GM12864 (cell line): ENCODE data around the gene NOP9.

Experiments
- DNase-seq: peaks from one replicate; pipeline ENCODE4 v3.0.0-alpha.2; 2011; ENCODE audit warnings: low read depth
- H3K4me3 ChIP-seq: 2 replicates; pipeline ENCODE4 v1.5.1; 2011; ENCODE audit warnings: mild to moderate bottlenecking, low read depth, low read length, control low read depth
- TF ChIP-seq, protein P1 (sequence below): IDR thresholded peaks from 2 replicates; pipeline ENCODE4 v1.5.1; 2011; ENCODE audit warnings: low read depth, mild to moderate bottlenecking, moderate library complexity, low read length, control low read depth, inconsistent platforms; ENCODE audit errors: missing control alignments

The NOP9 gene

DNA sequence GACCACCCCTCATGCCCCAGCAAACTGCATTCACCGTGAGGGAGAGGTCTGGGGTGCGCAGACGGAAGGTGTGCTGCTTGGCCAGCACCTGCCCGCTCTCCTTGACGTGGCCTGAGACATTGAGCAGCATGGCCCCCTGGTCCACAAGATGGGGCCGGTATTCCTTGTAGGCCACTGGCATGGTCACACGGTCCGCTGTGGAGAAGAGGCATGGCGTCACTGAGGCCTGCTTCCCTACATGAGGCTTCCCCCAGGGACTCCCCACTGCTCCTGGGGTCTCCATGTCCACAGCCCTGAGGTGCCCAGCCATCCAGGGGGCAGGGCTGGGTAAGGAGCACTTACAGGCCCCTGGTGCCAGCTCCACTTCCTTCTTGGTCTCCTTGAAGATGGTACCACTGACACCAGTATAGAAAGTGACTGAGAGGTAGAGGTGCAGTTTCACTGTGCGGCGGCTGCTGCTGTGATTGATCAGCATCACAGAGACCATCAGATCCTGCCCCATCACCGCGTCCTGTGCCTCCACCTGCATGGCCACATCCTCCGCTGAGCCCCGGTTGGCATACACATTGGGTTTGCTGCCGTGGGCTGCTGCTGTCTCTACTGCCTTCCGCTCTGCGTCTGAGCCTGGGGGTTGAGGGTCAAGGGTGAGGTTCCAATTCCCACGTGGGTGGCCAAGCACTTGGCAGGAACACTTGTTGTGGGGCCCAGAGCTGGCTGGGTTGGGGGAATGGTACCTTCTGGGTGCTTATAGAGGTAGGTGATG lies 44.8 kb upstream of the NOP9 start:
- H3K4me3 ChIP-seq: no peak overlapping the region
- TF ChIP-seq, protein P1, sequence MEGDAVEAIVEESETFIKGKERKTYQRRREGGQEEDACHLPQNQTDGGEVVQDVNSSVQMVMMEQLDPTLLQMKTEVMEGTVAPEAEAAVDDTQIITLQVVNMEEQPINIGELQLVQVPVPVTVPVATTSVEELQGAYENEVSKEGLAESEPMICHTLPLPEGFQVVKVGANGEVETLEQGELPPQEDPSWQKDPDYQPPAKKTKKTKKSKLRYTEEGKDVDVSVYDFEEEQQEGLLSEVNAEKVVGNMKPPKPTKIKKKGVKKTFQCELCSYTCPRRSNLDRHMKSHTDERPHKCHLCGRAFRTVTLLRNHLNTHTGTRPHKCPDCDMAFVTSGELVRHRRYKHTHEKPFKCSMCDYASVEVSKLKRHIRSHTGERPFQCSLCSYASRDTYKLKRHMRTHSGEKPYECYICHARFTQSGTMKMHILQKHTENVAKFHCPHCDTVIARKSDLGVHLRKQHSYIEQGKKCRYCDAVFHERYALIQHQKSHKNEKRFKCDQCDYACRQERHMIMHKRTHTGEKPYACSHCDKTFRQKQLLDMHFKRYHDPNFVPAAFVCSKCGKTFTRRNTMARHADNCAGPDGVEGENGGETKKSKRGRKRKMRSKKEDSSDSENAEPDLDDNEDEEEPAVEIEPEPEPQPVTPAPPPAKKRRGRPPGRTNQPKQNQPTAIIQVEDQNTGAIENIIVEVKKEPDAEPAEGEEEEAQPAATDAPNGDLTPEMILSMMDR: no peak
- DNase-seq: no peak

GRCh38 chr14:24255438-24255837 lies 44.2 kb upstream of the NOP9 start:
- no peak for DNase-seq
- TF ChIP-seq, protein P1: no peak
- H3K4me3 ChIP-seq: no peak overlapping the region

DNA sequence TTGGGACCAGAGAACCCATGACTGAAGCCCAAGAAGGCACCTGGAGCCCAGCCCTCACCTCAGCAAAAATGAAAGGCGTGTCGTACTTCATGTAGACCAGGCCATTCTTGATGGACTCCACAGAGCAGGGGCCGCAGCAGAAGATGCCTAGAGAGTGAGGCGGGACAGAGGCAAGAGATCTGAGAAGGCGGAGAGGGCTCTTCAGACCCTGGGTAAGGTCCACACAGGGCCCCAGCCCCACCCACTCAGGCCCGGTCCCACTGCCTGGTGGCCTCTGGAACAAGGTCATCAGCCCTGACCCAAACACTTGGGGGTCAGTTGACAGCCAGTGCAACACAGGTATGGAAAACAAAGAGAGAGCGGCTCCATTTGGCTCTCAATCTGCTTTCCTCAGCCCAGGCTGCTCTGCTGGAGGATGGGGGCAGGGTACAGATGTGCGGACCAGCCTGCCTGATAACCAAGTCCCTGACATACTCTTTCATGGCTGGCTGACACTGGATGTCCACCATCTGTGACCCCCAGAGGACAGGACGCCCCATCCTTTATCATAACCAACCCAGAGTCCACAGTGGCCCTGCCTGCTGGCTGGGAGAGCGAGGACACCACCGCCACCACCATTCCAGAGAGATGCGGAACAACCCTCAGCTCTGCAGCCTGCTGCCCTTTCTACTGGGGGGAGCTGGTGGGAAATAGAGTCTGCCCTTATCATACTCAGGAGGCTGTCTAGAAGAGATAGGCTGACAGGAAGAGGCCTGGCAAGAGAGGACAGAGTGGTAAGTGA lies 43.5 kb upstream of the NOP9 start:
- TF ChIP-seq, protein P1: no peak
- no peak overlapping the region for H3K4me3 ChIP-seq
- no peak for DNase-seq

GRCh38 chr14:24256960-24257359 lies 42.7 kb upstream of the NOP9 start:
- TF ChIP-seq, protein P1: no peak
- DNase-seq: no peak
- H3K4me3 ChIP-seq: no peak overlapping the region

- H3K4me3 ChIP-seq: no peak overlapping the region
- no peak for DNase-seq
- TF ChIP-seq, protein P1: no peak
These were observed 41.5 kb upstream of the NOP9 start for GRCh38 chr14:24258119-24258518.

DNA sequence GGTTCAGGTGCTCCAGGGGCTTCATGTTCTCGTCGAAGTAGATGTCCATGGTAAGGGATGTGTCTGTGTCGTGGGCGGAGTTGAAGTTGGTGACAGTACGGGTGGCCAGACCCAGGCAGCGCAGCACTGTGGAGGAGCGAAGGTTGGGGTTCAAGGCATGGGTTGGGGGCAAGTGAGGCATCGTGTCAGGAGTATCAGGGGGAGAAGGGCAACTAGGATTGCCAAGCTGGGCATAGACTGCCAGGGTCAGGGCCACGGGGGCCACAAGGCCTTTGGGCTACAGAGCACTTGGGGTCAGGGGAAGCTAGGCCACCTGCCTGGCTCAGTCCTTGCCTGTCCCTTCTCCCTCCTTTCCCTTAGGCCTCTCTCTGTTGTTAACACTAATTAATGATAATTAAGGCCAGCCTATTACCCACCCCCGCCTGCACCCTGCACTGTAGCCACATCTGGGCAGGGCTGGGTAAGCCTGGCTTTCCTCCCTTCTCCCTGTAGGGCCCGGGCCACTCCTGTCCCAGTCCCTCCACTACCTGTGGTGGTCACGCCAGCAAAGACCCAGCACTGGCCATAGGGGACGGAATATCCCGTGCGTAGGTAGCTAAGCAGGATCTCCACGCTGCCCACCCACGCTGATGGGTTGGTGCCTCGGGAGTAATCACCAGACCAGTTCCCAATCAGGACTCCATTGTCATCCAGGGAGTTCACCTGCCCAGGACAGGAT lies 40.9 kb upstream of the NOP9 start:
- TF ChIP-seq, protein P1: no peak

More for the DNA sequence above, 40.9 kb upstream of the NOP9 start:
- no peak for DNase-seq
- no peak overlapping the region for H3K4me3 ChIP-seq
